ENCODE measurements around the gene LRCH1. TPM values are rescaled to one million over a fixed set of nuclear protein-coding genes. Genes with fewer than 3 reads are reported as not detected.

The LRCH1 gene
- total RNA-seq, 1 experiment from 2014 or later = 27.0 TPM

- Mint-ChIP-seq H3K36me3 (ENCODE audit: insufficient read depth, unreplicated experiment) (peaks cover 16% of the 10 kb centered on the region), H3K4me1 (ENCODE audit: low read depth, unreplicated experiment) (peaks cover 56% of the 10 kb centered on the region), H3K27ac (ENCODE audit: unreplicated experiment) (peak overlapping the region; percentile 17), H3K27me3 (ENCODE audit: insufficient read depth, unreplicated experiment) (no peaks in the 10 kb centered on the region), H3K4me3 (ENCODE audit: unreplicated experiment) (no peak overlapping the region), H3K9me3 (ENCODE audit: unreplicated experiment) (no peaks in the 10 kb centered on the region)
- DNase-seq = no peak
- H3K9me3 ChIP-seq = no peaks in the 10 kb centered on the region
- ChIA-PET CTCF (no interaction called here), POLR2A (no interaction called here)
- H3K4me3 ChIP-seq (ENCODE audit: low read depth, low read length) = no peak overlapping the region
- BruUV-seq (replicated peaks) = no TSS peak
- intact Hi-C loops (cut with micrococcal nuclease; ENCODE audit: unreplicated experiment) = no loop called here
- no peaks in the 10 kb centered on the region for H3K27me3 ChIP-seq (replicated peaks; ENCODE audit: control insufficient read depth, insufficient read depth, low read length)
- H3K4me1 ChIP-seq = peaks cover 45% of the 10 kb centered on the region
- H3K36me3 ChIP-seq (ENCODE audit: control insufficient read depth, insufficient read depth, low read length) = no peaks in the 10 kb centered on the region
- TF ChIP-seq CTCF (IDR thresholded peaks at IDR 0.05; ENCODE audit: insufficient read depth in 1 of 2, low read depth in 1 of 2, low read length in 1 of 2, severe bottlenecking in 1 of 2, unreplicated experiment in 1 of 2) = no peak
Observed at GRCh38 chr13:46571909-46572595, 19.1 kb downstream of the LRCH1 start.

- no peak for TF ChIP-seq CTCF (IDR thresholded peaks at IDR 0.05; ENCODE audit: insufficient read depth in 1 of 2, low read depth in 1 of 2, low read length in 1 of 2, severe bottlenecking in 1 of 2, unreplicated experiment in 1 of 2)
- Mint-ChIP-seq H3K9me3 (ENCODE audit: unreplicated experiment) (no peaks in the 10 kb centered on the region), H3K36me3 (ENCODE audit: insufficient read depth, unreplicated experiment) (peaks cover 16% of the 10 kb centered on the region), H3K27ac (ENCODE audit: unreplicated experiment) (no peak overlapping the region), H3K4me3 (ENCODE audit: unreplicated experiment) (no peak overlapping the region), H3K27me3 (ENCODE audit: insufficient read depth, unreplicated experiment) (no peaks in the 10 kb centered on the region), H3K4me1 (ENCODE audit: low read depth, unreplicated experiment) (peaks cover 56% of the 10 kb centered on the region)
- no peak overlapping the region for H3K4me3 ChIP-seq (ENCODE audit: low read depth, low read length)
- no peaks in the 10 kb centered on the region for H3K9me3 ChIP-seq
- peaks cover 45% of the 10 kb centered on the region for H3K4me1 ChIP-seq
- no peaks in the 10 kb centered on the region for H3K27me3 ChIP-seq (replicated peaks; ENCODE audit: control insufficient read depth, insufficient read depth, low read length)
- ChIA-PET POLR2A (no interaction called here), CTCF (no interaction called here)
- H3K36me3 ChIP-seq (ENCODE audit: control insufficient read depth, insufficient read depth, low read length) = no peaks in the 10 kb centered on the region
- intact Hi-C loops (cut with micrococcal nuclease; ENCODE audit: unreplicated experiment) = no loop called here
- DNase-seq = no peak
- no TSS peak for BruUV-seq (replicated peaks)
Observed at GRCh38 chr13:46572752-46573431, 19.9 kb downstream of the LRCH1 start.

GRCh38 chr13:46575301-46575771 lies 22.4 kb downstream of the LRCH1 start:
- no peaks in the 10 kb centered on the region for H3K9me3 ChIP-seq
- POLR2A ChIA-PET = no interaction called here
- no TSS peak for BruUV-seq (replicated peaks)
- Mint-ChIP-seq H3K9me3 (ENCODE audit: unreplicated experiment) (no peaks in the 10 kb centered on the region), H3K36me3 (ENCODE audit: insufficient read depth, unreplicated experiment) (peaks cover 26% of the 10 kb centered on the region), H3K4me1 (ENCODE audit: low read depth, unreplicated experiment) (peaks cover 48% of the 10 kb centered on the region), H3K27me3 (ENCODE audit: insufficient read depth, unreplicated experiment) (no peaks in the 10 kb centered on the region), H3K4me3 (ENCODE audit: unreplicated experiment) (no peak overlapping the region), H3K27ac (ENCODE audit: unreplicated experiment) (no peak overlapping the region)
- H3K4me3 ChIP-seq (ENCODE audit: low read depth, low read length) = no peak overlapping the region
- peaks cover 52% of the 10 kb centered on the region for H3K4me1 ChIP-seq
- no peaks in the 10 kb centered on the region for H3K27me3 ChIP-seq (replicated peaks; ENCODE audit: control insufficient read depth, insufficient read depth, low read length)
- no peak for TF ChIP-seq CTCF (IDR thresholded peaks at IDR 0.05; ENCODE audit: insufficient read depth in 1 of 2, low read depth in 1 of 2, low read length in 1 of 2, severe bottlenecking in 1 of 2, unreplicated experiment in 1 of 2)
- H3K36me3 ChIP-seq (ENCODE audit: control insufficient read depth, insufficient read depth, low read length) = no peaks in the 10 kb centered on the region
- CTCF ChIA-PET = no interaction called here
- no peak for DNase-seq
- intact Hi-C loops (cut with micrococcal nuclease; ENCODE audit: unreplicated experiment) = loop anchor here (1.0 kb wide), 1 partner anchor 8 kb away; no protein-coding TSS in a partner anchor

Measured in Caco-2 (cell line).